Liver (tissue), 9 donors: ENCODE results near the gene SH2D5. TPM values are rescaled to one million over a fixed set of nuclear protein-coding genes. Genes with fewer than 3 reads are reported as not detected.

ENCODE experiments used
- DNase-seq: peaks from one replicate; pipeline ENCODE4 v3.0.0-alpha.2; 2017; ENCODE audit warnings: low spot score
- H3K27ac ChIP-seq, 2 donors: one replicate each; pipeline ENCODE4 v1.7.0; 2013; ENCODE audit warnings: inconsistent platforms in 2 of 2, low read length in 2 of 2, control low read depth in 1 of 2, low read depth in 1 of 2, mild to moderate bottlenecking in 1 of 2
- H3K27me3 ChIP-seq, 4 donors: one replicate each; pipeline versions ENCODE4 v1.6.1 to v1.7.0; 2013; ENCODE audit warnings: low read length in 3 of 4, inconsistent platforms in 1 of 4, mild to moderate bottlenecking in 1 of 4, moderate library complexity in 1 of 4; ENCODE audit not compliant: control insufficient read depth in 4 of 4, insufficient read depth in 4 of 4
- H3K36me3 ChIP-seq, 4 donors: one replicate each; pipeline versions ENCODE4 v1.6.1 to v1.7.0; 2013; ENCODE audit warnings: low read length in 3 of 4, mild to moderate bottlenecking in 3 of 4, low read depth in 1 of 4, moderate library complexity in 1 of 4; ENCODE audit not compliant: control insufficient read depth in 4 of 4, insufficient read depth in 3 of 4
- H3K4me1 ChIP-seq, 4 donors: one replicate each; pipeline versions ENCODE4 v1.6.1 to v1.7.0; 2013; ENCODE audit warnings: low read length in 3 of 4, mild to moderate bottlenecking in 3 of 4, moderate library complexity in 1 of 4; ENCODE audit not compliant: control insufficient read depth in 4 of 4, insufficient read depth in 4 of 4
- H3K4me3 ChIP-seq, 3 donors: one replicate each; pipeline versions ENCODE4 v1.6.1 to v1.7.0; 2013; ENCODE audit warnings: low read length in 3 of 3, control low read depth in 1 of 3, low read depth in 1 of 3, mild to moderate bottlenecking in 1 of 3
- H3K9ac ChIP-seq, 2 donors: one replicate each; pipeline ENCODE4 v1.7.0; 2013; ENCODE audit warnings: low read length in 2 of 2, mild to moderate bottlenecking in 2 of 2, moderate library complexity in 2 of 2, control low read depth in 1 of 2, low read depth in 1 of 2
- H3K9me3 ChIP-seq, 4 donors: one replicate each; pipeline versions ENCODE4 v1.6.1 to v1.7.0; 2013; ENCODE audit warnings: low read length in 3 of 4; ENCODE audit not compliant: control insufficient read depth in 4 of 4
- CTCF ChIP-seq: fragments of 150-350 bp; IDR thresholded peaks from 2 replicates; pipeline ENCODE4 v1.5.1; 2017; ENCODE audit warnings: improper control_type of control experiment, low read depth, low read length; ENCODE audit not compliant: missing input control
- EGR1 ChIP-seq, 2 donors: IDR thresholded peaks; 2 replicates each; pipeline ENCODE4 v1.6.1; 2016 to 2018; ENCODE audit warnings: antibody characterized with exemption in 2 of 2, low read depth in 2 of 2
- FOXA1 ChIP-seq: IDR thresholded peaks from 2 replicates; pipeline ENCODE4 v1.6.1; 2016; ENCODE audit warnings: antibody characterized with exemption
- FOXA2 ChIP-seq: IDR thresholded peaks from 2 replicates; pipeline ENCODE4 v1.6.1; 2016; ENCODE audit warnings: antibody characterized with exemption
- GABPA ChIP-seq, 2 donors: IDR thresholded peaks in 1 of 2; conservative IDR thresholded peaks in 1 of 2; 2 replicates each; pipeline ENCODE4 v1.6.1; 2016; ENCODE audit warnings: antibody characterized with exemption in 2 of 2, mild to moderate bottlenecking in 1 of 2, moderate library complexity in 1 of 2
- HNF4A ChIP-seq, 2 donors: conservative IDR thresholded peaks; 2 replicates each; pipeline ENCODE4 v1.6.1; 2016; ENCODE audit warnings: antibody characterized with exemption in 2 of 2, mild to moderate bottlenecking in 2 of 2
- HNF4G ChIP-seq: IDR thresholded peaks from 2 replicates; pipeline ENCODE4 v1.6.1; 2016; ENCODE audit warnings: antibody characterized with exemption
- JUND ChIP-seq, 2 donors: IDR thresholded peaks; 2 replicates each; pipeline ENCODE4 v1.6.1; 2016; ENCODE audit warnings: antibody characterized with exemption in 2 of 2
- NR2F2 ChIP-seq: IDR thresholded peaks from 2 replicates; pipeline ENCODE4 v1.6.1; 2016; ENCODE audit warnings: antibody characterized with exemption
- REST ChIP-seq: IDR thresholded peaks from 2 replicates; pipeline ENCODE4 v1.6.1; 2016; ENCODE audit warnings: antibody characterized with exemption, mild to moderate bottlenecking
- RXRA ChIP-seq, 2 donors: IDR thresholded peaks; 2 replicates each; pipeline ENCODE4 v1.6.1; 2017 to 2018; ENCODE audit warnings: antibody characterized with exemption in 2 of 2, mild to moderate bottlenecking in 1 of 2
- SP1 ChIP-seq: IDR thresholded peaks from 2 replicates; pipeline ENCODE4 v1.6.1; 2018; ENCODE audit warnings: antibody characterized with exemption, mild to moderate bottlenecking
- YY1 ChIP-seq: IDR thresholded peaks from 2 replicates; pipeline ENCODE4 v1.6.1; 2016; ENCODE audit warnings: antibody characterized with exemption, mild to moderate bottlenecking
- WGBS: extraction: QIAGEN DNeasy Blood & Tissue Kit; methylation state at CpG from one replicate; pipeline ENCODE4 v1.1.7; 2013; 5-methylcytosine and 5-hydroxymethylcytosine counted together
- polyA plus RNA-seq, 2 donors: library from polyadenylated mRNA; stranded (reverse) in 1 of 2; unstranded in 1 of 2; fragments of 200-250 nt in 1 of 2; fragments of >200 nt in 1 of 2; fragmentation: Nextera tagmentation in 1 of 2; extraction: Ambion mirVana in 1 of 2; gene quantifications; one replicate each; pipeline versions ENCODE4 v1.2.1 to v1.2.3, GENCODE V29; 2013 to 2015
- total RNA-seq, 2 donors: library from RNA; depleted of rRNA; stranded (reverse); fragments of >200 nt; gene quantifications; one replicate each; pipeline ENCODE4 v1.2.3, GENCODE V29; 2014
- donor health status: healthy.
- donor health status: healthy.
- donor health status: healthy.
- donor health status: healthy.
- donor health status: healthy.

Gene SH2D5
- total and polyA plus RNA-seq, 4 donors: 0.05 TPM; not detected in 3

- Histone ChIP-seq H3K9ac (no peak overlapping the region), H3K27me3 (no peaks in the 10 kb centered on the region), H3K9me3 (no peaks in the 10 kb centered on the region), H3K36me3 (no peaks in the 10 kb centered on the region), H3K4me3 (peak overlapping the region in 1 of 3 donors; percentile 9), H3K4me1 (peaks cover 0 to 7% (median 2%) of the 10 kb centered on the region in 4 donors), H3K27ac (peak overlapping the region; percentile 75 to 77)
- 83% methylated on average over 14 of the region's 14 CpGs for WGBS
- DNase-seq: no peak
- TF ChIP-seq CTCF (no peak), SP1 (no peak), EGR1 (IDR thresholded peaks at IDR 0.05; ENCODE audit: low read depth in 2 of 2) (no peak), FOXA2 (no peak), NR2F2 (no peak), REST (no peak), HNF4A (conservative IDR thresholded peaks at IDR 0.05) (no peak), YY1 (no peak), FOXA1 (no peak)
Measured at GRCh38 chr1:20684651-20685050, 47.9 kb downstream of the SH2D5 start.

- TF ChIP-seq NR2F2: peak; percentile 17
- TF ChIP-seq FOXA2: no peak
- Histone ChIP-seq H3K9ac (peak overlapping the region in 1 of 2 donors; percentile 29), H3K4me1 (peaks cover 0 to 7% (median 4%) of the 10 kb centered on the region in 4 donors), H3K9me3 (no peaks in the 10 kb centered on the region), H3K27ac (peak overlapping the region; percentile 75 to 77), H3K27me3 (no peaks in the 10 kb centered on the region), H3K36me3 (no peaks in the 10 kb centered on the region), H3K4me3 (peak overlapping the region in 1 of 3 donors; percentile 9)
- DNase-seq: no peak
- 73% methylated on average over 13 of the region's 13 CpGs for WGBS
Measured at GRCh38 chr1:20684050-20684620, 48.4 kb downstream of the SH2D5 start.

- Histone ChIP-seq H3K9ac (no peak overlapping the region), H3K27ac (peak overlapping the region in 1 of 2 donors; percentile 75), H3K36me3 (no peaks in the 10 kb centered on the region), H3K27me3 (no peaks in the 10 kb centered on the region), H3K4me1 (peaks cover 0 to 7% (median 4%) of the 10 kb centered on the region in 4 donors), H3K4me3 (no peak overlapping the region), H3K9me3 (no peaks in the 10 kb centered on the region)
- DNase-seq: no peak
- WGBS: 74% methylated on average over 10 of the region's 10 CpGs
- TF ChIP-seq HNF4G (no peak), RXRA (IDR thresholded peaks at IDR 0.05) (no peak), FOXA1 (no peak), JUND (IDR thresholded peaks at IDR 0.05) (no peak), GABPA (IDR thresholded peaks at IDR 0.05 in 1 of 2, conservative IDR thresholded peaks at IDR 0.05 in 1 of 2) (no peak), NR2F2 (no peak)
Measured at GRCh38 chr1:20683614-20684013, 48.9 kb downstream of the SH2D5 start.
